Measurements from ENCODE around the gene ZNF579. TPM values are rescaled to one million over a fixed set of nuclear protein-coding genes. Genes with fewer than 3 reads are reported as not detected.

The ZNF579 gene
- total RNA-seq, 2 experiments from 2014 or later, result 6.1 to 11.1 TPM

DNA sequence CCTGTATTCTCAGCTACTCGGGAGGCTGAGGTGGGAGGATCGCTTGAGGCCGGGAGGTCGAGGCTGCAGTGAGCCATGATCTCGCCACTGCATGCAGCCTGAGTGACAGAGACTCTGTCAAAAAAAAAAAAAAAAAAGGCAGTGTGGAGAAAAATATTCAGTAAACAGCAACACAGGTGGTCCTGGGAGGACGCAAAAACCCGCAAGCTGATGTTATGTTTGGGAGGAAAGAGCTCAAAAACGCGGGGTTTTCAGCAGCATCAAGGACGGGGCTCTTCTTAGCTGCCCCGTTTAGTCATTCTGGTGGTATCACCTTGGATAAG, 44.3 kb upstream of the ZNF579 start:
- ChIA-PET CTCF (ENCODE audit: unreplicated experiment) (interaction anchor here (0.7 kb wide), 1 partner anchor 38 kb away, joined by 3 read pairs; no protein-coding TSS in a partner anchor), POLR2A (interaction anchor here (0.5 to 1.3 kb wide), 14 partner anchors 8 to 690 kb away, joined by 3 to 15 read pairs (median 4); partner anchors contain the start of genes FIZ1, U2AF2 and ZSCAN5A)
- H3K4me3 ChIP-seq (ENCODE audit: low read depth, low read length, poor library complexity, severe bottlenecking), result peak overlapping the region; percentile 67
- BruUV-seq (replicated peaks), result no TSS peak
- H3K36me3 ChIP-seq (ENCODE audit: insufficient read depth, low read length), result peaks cover 8% of the 10 kb centered on the region; the same call in 1 of the 2 replicates
- intact Hi-C loops (cut with micrococcal nuclease; ENCODE audit: unreplicated experiment), result no loop called here
- peak overlapping the region; percentile 46; the same call in 1 of the 2 replicates for H2AFZ ChIP-seq (ENCODE audit: low read length)
- no peaks in the 10 kb centered on the region for H4K20me1 ChIP-seq (ENCODE audit: insufficient read depth, low read length)
- peaks cover 11% of the 10 kb centered on the region for H3K4me1 ChIP-seq (ENCODE audit: insufficient read depth, low read length, poor library complexity, severe bottlenecking)
- peak overlapping the region; percentile 91 for H3K4me2 ChIP-seq (ENCODE audit: low read length)
- no peak overlapping the region for H3K27ac ChIP-seq (ENCODE audit: low read depth, low read length, poor library complexity, severe bottlenecking)
- no peaks in the 10 kb centered on the region for H3K9me2 ChIP-seq (ENCODE audit: insufficient read depth, low read length)
- no peak for DNase-seq (ENCODE audit: low spot score)
- no peaks in the 10 kb centered on the region for H3K79me2 ChIP-seq (ENCODE audit: insufficient read depth, low read depth, low read length)
- no peaks in the 10 kb centered on the region for H3K9me3 ChIP-seq (ENCODE audit: low read length)
- TF ChIP-seq EZH2phosphoT487 (IDR thresholded peaks at IDR 0.05; ENCODE audit: borderline replicate concordance, low read depth, low read length), result no peak

DNA sequence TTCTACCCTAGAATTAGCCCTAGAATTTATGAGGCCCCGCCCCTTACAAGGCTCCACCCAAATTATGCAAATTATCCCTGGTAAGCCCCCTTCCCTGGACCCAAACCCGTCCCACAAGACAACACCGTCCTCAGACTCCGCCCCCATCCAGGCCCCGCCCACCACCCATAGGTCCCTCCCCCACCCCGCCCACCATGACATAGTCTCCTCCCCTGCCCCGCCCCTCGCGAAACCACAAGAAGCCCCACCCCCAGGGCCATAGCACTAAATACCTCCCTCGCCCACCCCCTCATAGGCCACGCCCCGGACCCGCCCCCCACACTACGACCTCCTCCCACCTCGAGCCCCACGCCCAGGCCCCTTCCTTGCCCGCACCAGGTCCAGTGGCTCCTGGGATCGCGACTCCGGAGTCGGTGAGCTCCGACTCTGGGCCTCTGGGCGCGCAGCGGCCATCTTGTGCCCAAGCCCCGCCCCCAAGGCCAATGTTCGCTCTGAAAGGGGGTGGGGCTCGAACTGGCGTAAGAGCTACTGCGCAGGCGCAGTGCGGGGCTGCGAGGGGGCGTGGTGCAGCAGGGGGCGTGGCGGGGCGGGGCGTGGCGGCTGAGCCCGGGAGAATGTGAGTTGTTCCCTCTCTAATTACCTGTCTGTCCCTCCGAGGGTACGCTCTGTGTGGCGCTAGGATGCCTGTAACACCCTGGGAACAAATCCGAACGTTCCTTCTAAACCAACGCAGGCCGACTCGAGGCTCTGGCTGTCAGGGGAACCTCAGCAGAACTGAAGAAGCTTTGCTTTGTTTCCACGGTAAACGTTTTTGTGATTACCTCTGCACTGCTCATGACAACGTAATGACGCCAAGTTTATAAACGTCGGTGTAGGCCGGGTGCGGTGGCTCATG, 43.7 kb upstream of the ZNF579 start, which contains the start of gene ZNF784:
Gene ZNF784, minus strand, starts transcription at position 458 of the 895 bp plus-strand sequence. Its CDS starts 5 bp downstream, at position 453.
- Histone ChIP-seq H3K36me3 (ENCODE audit: insufficient read depth, low read length) (peaks cover 8% of the 10 kb centered on the region; the same call in 1 of the 2 replicates), H3K79me2 (ENCODE audit: insufficient read depth, low read depth, low read length) (no peaks in the 10 kb centered on the region), H3K4me2 (ENCODE audit: low read length) (peak within 1 kb of the TSS; percentile 91), H3K4me3 (ENCODE audit: low read depth, low read length, poor library complexity, severe bottlenecking) (peak within 1 kb of the TSS; percentile 67), H3K9me3 (ENCODE audit: low read length) (no peaks in the 10 kb centered on the region), H4K20me1 (ENCODE audit: insufficient read depth, low read length) (no peaks in the 10 kb centered on the region), H2AFZ (ENCODE audit: low read length) (peak within 1 kb of the TSS; percentile 46; the same call in 1 of the 2 replicates), H3K9me2 (ENCODE audit: insufficient read depth, low read length) (no peaks in the 10 kb centered on the region), H3K4me1 (ENCODE audit: insufficient read depth, low read length, poor library complexity, severe bottlenecking) (peaks cover 11% of the 10 kb centered on the region), H3K27ac (ENCODE audit: low read depth, low read length, poor library complexity, severe bottlenecking) (peak within 1 kb of the TSS; percentile 63)
- TF ChIP-seq, protein P1, sequence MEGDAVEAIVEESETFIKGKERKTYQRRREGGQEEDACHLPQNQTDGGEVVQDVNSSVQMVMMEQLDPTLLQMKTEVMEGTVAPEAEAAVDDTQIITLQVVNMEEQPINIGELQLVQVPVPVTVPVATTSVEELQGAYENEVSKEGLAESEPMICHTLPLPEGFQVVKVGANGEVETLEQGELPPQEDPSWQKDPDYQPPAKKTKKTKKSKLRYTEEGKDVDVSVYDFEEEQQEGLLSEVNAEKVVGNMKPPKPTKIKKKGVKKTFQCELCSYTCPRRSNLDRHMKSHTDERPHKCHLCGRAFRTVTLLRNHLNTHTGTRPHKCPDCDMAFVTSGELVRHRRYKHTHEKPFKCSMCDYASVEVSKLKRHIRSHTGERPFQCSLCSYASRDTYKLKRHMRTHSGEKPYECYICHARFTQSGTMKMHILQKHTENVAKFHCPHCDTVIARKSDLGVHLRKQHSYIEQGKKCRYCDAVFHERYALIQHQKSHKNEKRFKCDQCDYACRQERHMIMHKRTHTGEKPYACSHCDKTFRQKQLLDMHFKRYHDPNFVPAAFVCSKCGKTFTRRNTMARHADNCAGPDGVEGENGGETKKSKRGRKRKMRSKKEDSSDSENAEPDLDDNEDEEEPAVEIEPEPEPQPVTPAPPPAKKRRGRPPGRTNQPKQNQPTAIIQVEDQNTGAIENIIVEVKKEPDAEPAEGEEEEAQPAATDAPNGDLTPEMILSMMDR (conservative IDR thresholded peaks at IDR 0.05; ENCODE audit: low read length), result no peak
- no peak for TF ChIP-seq EZH2phosphoT487 (IDR thresholded peaks at IDR 0.05; ENCODE audit: borderline replicate concordance, low read depth, low read length)
- BruUV-seq (replicated peaks), result no TSS peak
- peak; percentile 97 for DNase-seq (ENCODE audit: low spot score)
- POLR2A ChIA-PET, result interaction anchor here (0.6 to 1.3 kb wide), 12 partner anchors 9 to 690 kb away, joined by 3 to 15 read pairs (median 4); partner anchors contain the start of genes FIZ1, U2AF2 and ZSCAN5A
- CTCF ChIA-PET (ENCODE audit: unreplicated experiment), result interaction anchor here (0.6 to 0.7 kb wide), 3 partner anchors 13 to 107 kb away, joined by 3 to 4 read pairs (median 3); no protein-coding TSS in a partner anchor
- intact Hi-C loops (cut with micrococcal nuclease; ENCODE audit: unreplicated experiment), result no loop called here

DNA sequence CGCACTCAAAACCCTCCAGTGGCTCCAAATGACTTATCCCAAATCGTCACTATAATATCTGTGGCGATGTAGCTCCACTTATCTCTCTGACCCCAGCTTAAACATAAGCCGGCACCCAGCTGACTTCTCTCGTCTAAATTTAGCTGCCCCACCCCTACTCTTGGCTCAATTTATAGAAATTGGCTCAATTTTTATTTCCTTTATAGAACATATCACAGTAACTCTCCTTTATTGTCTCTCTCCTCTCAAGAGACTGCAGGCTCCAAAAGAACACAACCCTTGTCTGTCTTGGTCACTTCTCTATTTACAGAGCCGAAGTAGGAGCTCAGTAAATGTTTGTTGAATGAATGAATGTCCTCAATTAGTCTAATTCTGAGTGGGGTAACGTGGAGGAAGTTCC, 42.9 kb upstream of the ZNF579 start:
- no TSS peak for BruUV-seq (replicated peaks)
- intact Hi-C loops (cut with micrococcal nuclease; ENCODE audit: unreplicated experiment), result no loop called here
- Histone ChIP-seq H3K4me3 (ENCODE audit: low read depth, low read length, poor library complexity, severe bottlenecking) (peak overlapping the region; percentile 58), H3K36me3 (ENCODE audit: insufficient read depth, low read length) (peaks cover 8% of the 10 kb centered on the region; the same call in 1 of the 2 replicates), H2AFZ (ENCODE audit: low read length) (no peak overlapping the region), H4K20me1 (ENCODE audit: insufficient read depth, low read length) (no peaks in the 10 kb centered on the region), H3K27ac (ENCODE audit: low read depth, low read length, poor library complexity, severe bottlenecking) (no peak overlapping the region), H3K4me1 (ENCODE audit: insufficient read depth, low read length, poor library complexity, severe bottlenecking) (peaks cover 11% of the 10 kb centered on the region), H3K9me2 (ENCODE audit: insufficient read depth, low read length) (no peaks in the 10 kb centered on the region), H3K4me2 (ENCODE audit: low read length) (peak overlapping the region; percentile 33), H3K9me3 (ENCODE audit: low read length) (no peaks in the 10 kb centered on the region), H3K79me2 (ENCODE audit: insufficient read depth, low read depth, low read length) (no peaks in the 10 kb centered on the region)
- no peak for TF ChIP-seq EZH2phosphoT487 (IDR thresholded peaks at IDR 0.05; ENCODE audit: borderline replicate concordance, low read depth, low read length)
- TF ChIP-seq, protein P1 (conservative IDR thresholded peaks at IDR 0.05; ENCODE audit: low read length), result no peak
- no peak for DNase-seq (ENCODE audit: low spot score)
- CTCF ChIA-PET (ENCODE audit: unreplicated experiment), result no interaction called here
- POLR2A ChIA-PET, result no interaction called here

Measured in OCI-LY7 (cell line).